Hair follicle dermal papilla cell (primary cell): ENCODE data around the gene CAB39L. TPM values are rescaled to one million over a fixed set of nuclear protein-coding genes. Genes with fewer than 3 reads are reported as not detected.

Source experiments
- total RNA-seq: library from RNA; depleted of rRNA; stranded (reverse); fragments of >200 nt; gene quantifications from 2 replicates; pipeline ENCODE4 v1.2.3, GENCODE V29; 2012

The CAB39L gene
- 9.5 and 14.0 TPM in 2 replicates for total RNA-seq

GRCh38 chr13:49443704-49444523, at the start of gene CAB39L, which contains the start of gene SETDB2:
Gene CAB39L, minus strand, starts transcription at chr13:49444064. Its CDS starts 61,154 bp downstream, at chr13:49382910.
Gene SETDB2, plus strand, starts transcription at chr13:49444274. Its CDS starts 7,620 bp downstream, at chr13:49451894.

Other genes with a start within 250 kb of the CAB39L start
- not detected in 2 replicates for gene MLNR, start 223.7 kb downstream of the CAB39L start, total RNA-seq
- gene CDADC1, start 196.1 kb downstream of the CAB39L start, total RNA-seq = 2.4 and 3.1 TPM in 2 replicates
- gene SETDB2, start 210 bp upstream of the CAB39L start, total RNA-seq = 12.5 and 20.4 TPM in 2 replicates
- gene PHF11, start 51.9 kb upstream of the CAB39L start, total RNA-seq = 20.3 and 21.6 TPM in 2 replicates
- 14.6 and 17.5 TPM in 2 replicates for gene RCBTB1, start 141.5 kb upstream of the CAB39L start, total RNA-seq
- not detected in 2 replicates for gene ARL11, start 184.4 kb upstream of the CAB39L start, total RNA-seq
- gene EBPL, start 247.4 kb upstream of the CAB39L start, total RNA-seq = 18.3 and 31.9 TPM in 2 replicates